ENCODE data around the gene MS4A2. TPM values are rescaled to one million over a fixed set of nuclear protein-coding genes. Genes with fewer than 3 reads are reported as not detected.

MS4A2 gene
- total RNA-seq, 6 experiments from 2014 or later, result not detected

- no peak overlapping the region for H3K27ac Mint-ChIP-seq
- no peak overlapping the region for H3K4me3 Mint-ChIP-seq
- DNase-seq, result no peak
- no peaks in the 10 kb centered on the region for H3K4me1 Mint-ChIP-seq (ENCODE audit: low read depth)
- no peaks in the 10 kb centered on the region for H3K27me3 Mint-ChIP-seq (ENCODE audit: insufficient read depth)
- TF ChIP-seq, protein P1, sequence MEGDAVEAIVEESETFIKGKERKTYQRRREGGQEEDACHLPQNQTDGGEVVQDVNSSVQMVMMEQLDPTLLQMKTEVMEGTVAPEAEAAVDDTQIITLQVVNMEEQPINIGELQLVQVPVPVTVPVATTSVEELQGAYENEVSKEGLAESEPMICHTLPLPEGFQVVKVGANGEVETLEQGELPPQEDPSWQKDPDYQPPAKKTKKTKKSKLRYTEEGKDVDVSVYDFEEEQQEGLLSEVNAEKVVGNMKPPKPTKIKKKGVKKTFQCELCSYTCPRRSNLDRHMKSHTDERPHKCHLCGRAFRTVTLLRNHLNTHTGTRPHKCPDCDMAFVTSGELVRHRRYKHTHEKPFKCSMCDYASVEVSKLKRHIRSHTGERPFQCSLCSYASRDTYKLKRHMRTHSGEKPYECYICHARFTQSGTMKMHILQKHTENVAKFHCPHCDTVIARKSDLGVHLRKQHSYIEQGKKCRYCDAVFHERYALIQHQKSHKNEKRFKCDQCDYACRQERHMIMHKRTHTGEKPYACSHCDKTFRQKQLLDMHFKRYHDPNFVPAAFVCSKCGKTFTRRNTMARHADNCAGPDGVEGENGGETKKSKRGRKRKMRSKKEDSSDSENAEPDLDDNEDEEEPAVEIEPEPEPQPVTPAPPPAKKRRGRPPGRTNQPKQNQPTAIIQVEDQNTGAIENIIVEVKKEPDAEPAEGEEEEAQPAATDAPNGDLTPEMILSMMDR (IDR thresholded peaks at IDR 0.05), result no peak
- peaks cover 35% of the 10 kb centered on the region for H3K9me3 Mint-ChIP-seq
- no peaks in the 10 kb centered on the region for H3K36me3 Mint-ChIP-seq (ENCODE audit: low read depth)
Observed at GRCh38 chr11:60111793-60112192, 23.3 kb downstream of the MS4A2 start.

DNA sequence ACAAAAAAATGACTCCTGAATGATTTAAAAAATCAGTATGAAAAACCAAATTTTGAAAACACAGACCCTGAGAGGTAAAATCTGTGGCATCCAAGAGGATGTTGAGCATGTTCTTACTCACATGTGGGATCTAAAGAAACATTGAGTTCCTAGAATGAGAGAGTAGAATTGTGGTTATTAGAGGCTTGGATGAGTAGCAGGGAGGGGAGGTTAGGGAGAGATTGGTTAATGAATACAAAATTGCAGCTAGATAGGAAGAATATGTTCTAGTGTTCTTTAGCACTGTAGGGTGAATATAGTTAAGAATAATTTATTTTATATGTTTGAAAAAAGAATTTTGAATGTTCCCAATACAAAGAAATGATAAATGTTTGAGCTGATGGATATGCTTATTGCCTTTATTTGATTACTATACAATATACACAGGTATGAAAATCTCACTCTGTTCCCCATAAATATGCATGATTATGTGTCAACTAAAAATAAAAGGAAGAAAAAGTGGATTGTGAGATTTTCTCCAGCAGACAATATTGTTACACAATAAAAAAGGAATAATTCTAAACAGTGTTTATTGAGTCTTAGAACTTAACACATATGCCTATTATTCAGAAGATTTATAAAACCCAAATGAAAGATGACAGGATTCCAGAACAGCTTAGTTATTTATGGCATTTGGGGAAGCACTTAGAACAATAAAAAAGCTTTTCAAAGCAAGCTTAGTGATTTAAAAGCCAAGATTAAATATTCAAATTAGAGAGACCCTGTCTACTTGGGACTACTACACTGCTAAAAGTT, 28.7 kb downstream of the MS4A2 start:
- peaks cover 33% of the 10 kb centered on the region for H3K9me3 Mint-ChIP-seq
- TF ChIP-seq, protein P1 (IDR thresholded peaks at IDR 0.05), result no peak
- no peaks in the 10 kb centered on the region for H3K4me1 Mint-ChIP-seq (ENCODE audit: low read depth)
- H3K27ac Mint-ChIP-seq, result no peak overlapping the region
- H3K27me3 Mint-ChIP-seq (ENCODE audit: insufficient read depth), result no peaks in the 10 kb centered on the region
- no peak for DNase-seq
- H3K4me3 Mint-ChIP-seq, result no peak overlapping the region
- no peaks in the 10 kb centered on the region for H3K36me3 Mint-ChIP-seq (ENCODE audit: low read depth)

DNA sequence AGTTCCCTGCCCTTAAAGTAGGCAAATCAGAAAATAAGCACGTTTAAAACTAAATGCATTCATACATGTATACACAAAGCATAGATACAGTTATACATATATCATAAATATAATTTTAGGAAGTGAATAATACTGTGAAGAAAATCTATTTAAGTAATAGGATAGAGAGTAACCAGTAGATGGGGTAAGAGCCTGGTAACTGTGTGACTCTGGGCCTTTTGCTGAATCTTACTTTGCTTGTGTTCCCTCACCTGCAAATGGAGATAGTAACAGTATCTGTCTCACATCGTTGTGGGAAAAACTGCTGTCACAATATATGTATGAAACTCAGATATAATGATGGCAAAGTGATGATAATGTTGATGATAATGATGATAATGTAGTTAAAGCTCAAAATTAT, 29.9 kb downstream of the MS4A2 start:
- H3K4me1 Mint-ChIP-seq (ENCODE audit: low read depth), result no peaks in the 10 kb centered on the region
- H3K36me3 Mint-ChIP-seq (ENCODE audit: low read depth), result no peaks in the 10 kb centered on the region
- H3K27me3 Mint-ChIP-seq (ENCODE audit: insufficient read depth), result no peaks in the 10 kb centered on the region

GRCh38 chr11:60119710-60120109, 31.2 kb downstream of the MS4A2 start:
- Mint-ChIP-seq H3K4me1 (ENCODE audit: low read depth) (no peaks in the 10 kb centered on the region), H3K27me3 (ENCODE audit: insufficient read depth) (no peaks in the 10 kb centered on the region), H3K27ac (no peak overlapping the region), H3K4me3 (no peak overlapping the region), H3K9me3 (peaks cover 37% of the 10 kb centered on the region), H3K36me3 (ENCODE audit: low read depth) (no peaks in the 10 kb centered on the region)
- TF ChIP-seq, protein P1 (IDR thresholded peaks at IDR 0.05), result no peak
- no peak for DNase-seq

More for the DNA sequence above, 29.9 kb downstream of the MS4A2 start:
- peaks cover 27% of the 10 kb centered on the region for H3K9me3 Mint-ChIP-seq
- H3K27ac Mint-ChIP-seq, result no peak overlapping the region
- H3K4me3 Mint-ChIP-seq, result no peak overlapping the region
- TF ChIP-seq, protein P1 (IDR thresholded peaks at IDR 0.05), result no peak
- no peak for DNase-seq

DNA sequence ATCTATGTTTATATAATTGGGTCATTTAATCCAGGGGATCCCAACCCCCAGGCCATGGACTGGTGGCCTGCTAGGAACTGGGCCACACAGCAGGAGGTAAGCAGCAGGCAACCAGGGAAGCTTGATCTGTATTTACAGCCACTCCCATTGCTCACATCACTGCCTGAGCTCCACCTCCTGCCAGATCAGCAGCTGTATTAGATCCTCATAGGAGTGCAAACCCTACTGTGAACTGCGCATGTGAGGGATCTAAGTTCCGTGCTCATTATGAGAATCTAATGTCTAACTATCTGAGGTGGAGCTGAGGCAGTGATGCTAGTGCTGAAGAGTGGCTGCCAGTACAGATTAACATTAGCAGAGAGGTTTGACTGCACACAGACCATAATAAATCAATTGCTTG, 32.8 kb downstream of the MS4A2 start:
- Mint-ChIP-seq H3K27me3 (ENCODE audit: insufficient read depth) (no peaks in the 10 kb centered on the region), H3K4me3 (no peak overlapping the region), H3K4me1 (ENCODE audit: low read depth) (no peaks in the 10 kb centered on the region), H3K36me3 (ENCODE audit: low read depth) (no peaks in the 10 kb centered on the region), H3K9me3 (peaks cover 41% of the 10 kb centered on the region), H3K27ac (no peak overlapping the region)
- no peak for DNase-seq
- TF ChIP-seq, protein P1 (IDR thresholded peaks at IDR 0.05), result no peak

Data from HFFc6 (cell line).